T-helper 1 cell treated with Interleukin-12 subunit alpha and Interleukin-12 subunit beta and Interleukin-4 antibody, amounts not matched to agents 30 μg/mL and 1 μg/mL, for 36 hours (primary cell): ENCODE measurements around the gene AP4M1.
A peak's percentile ranks its signal among the peaks of the same experiment; 100 is the strongest.

Source experiments
- H3K27ac Mint-ChIP-seq: one replicate; pipeline ENCODE4 v1.8.0; 2021; ENCODE audit warnings: mild to moderate bottlenecking, mixed read lengths
- H3K27me3 Mint-ChIP-seq: one replicate; pipeline ENCODE4 v1.8.0; 2021; ENCODE audit warnings: low read depth, mixed read lengths
- H3K36me3 Mint-ChIP-seq: one replicate; pipeline ENCODE4 v1.8.0; 2021; ENCODE audit warnings: low read depth, mixed read lengths
- H3K4me1 Mint-ChIP-seq: one replicate; pipeline ENCODE4 v1.8.0; 2021; ENCODE audit warnings: low read depth, mixed read lengths
- H3K4me3 Mint-ChIP-seq: one replicate; pipeline ENCODE4 v1.8.0; 2021; ENCODE audit warnings: mild to moderate bottlenecking, moderate library complexity, mixed read lengths
- H3K9me3 Mint-ChIP-seq: one replicate; pipeline ENCODE4 v1.8.0; 2021; ENCODE audit warnings: mixed read lengths

AP4M1 gene

GRCh38 chr7:100101016-100101862, at the start of gene AP4M1, which contains the start of gene MCM7:
AP4M1 (plus strand) TSS chr7:100101643; CDS start chr7:100101715, 72 bp downstream.
MCM7 (minus strand) TSS chr7:100101397; CDS start chr7:100101294, 103 bp downstream.
- peaks cover 39% of the 10 kb centered on the region for H3K36me3 Mint-ChIP-seq
- peak within 1 kb of the TSS; percentile 90 for H3K27ac Mint-ChIP-seq
- no peaks in the 10 kb centered on the region for H3K9me3 Mint-ChIP-seq
- peaks cover 35% of the 10 kb centered on the region for H3K4me1 Mint-ChIP-seq
- H3K4me3 Mint-ChIP-seq: peak within 1 kb of the TSS; percentile 91
- H3K27me3 Mint-ChIP-seq: no peaks in the 10 kb centered on the region

GRCh38 chr7:100053215-100053614, 48.2 kb upstream of the AP4M1 start:
- no peaks in the 10 kb centered on the region for H3K27me3 Mint-ChIP-seq
- H3K4me1 Mint-ChIP-seq: peaks cover 12% of the 10 kb centered on the region
- no peak overlapping the region for H3K4me3 Mint-ChIP-seq
- H3K27ac Mint-ChIP-seq: no peak overlapping the region
- H3K36me3 Mint-ChIP-seq: peaks cover 2% of the 10 kb centered on the region
- H3K9me3 Mint-ChIP-seq: no peaks in the 10 kb centered on the region

GRCh38 chr7:100057006-100057405, 44.4 kb upstream of the AP4M1 start:
- Mint-ChIP-seq H3K27ac (no peak overlapping the region), H3K36me3 (peaks cover 17% of the 10 kb centered on the region), H3K27me3 (no peaks in the 10 kb centered on the region), H3K9me3 (no peaks in the 10 kb centered on the region), H3K4me1 (peaks cover 4% of the 10 kb centered on the region), H3K4me3 (no peak overlapping the region)

DNA sequence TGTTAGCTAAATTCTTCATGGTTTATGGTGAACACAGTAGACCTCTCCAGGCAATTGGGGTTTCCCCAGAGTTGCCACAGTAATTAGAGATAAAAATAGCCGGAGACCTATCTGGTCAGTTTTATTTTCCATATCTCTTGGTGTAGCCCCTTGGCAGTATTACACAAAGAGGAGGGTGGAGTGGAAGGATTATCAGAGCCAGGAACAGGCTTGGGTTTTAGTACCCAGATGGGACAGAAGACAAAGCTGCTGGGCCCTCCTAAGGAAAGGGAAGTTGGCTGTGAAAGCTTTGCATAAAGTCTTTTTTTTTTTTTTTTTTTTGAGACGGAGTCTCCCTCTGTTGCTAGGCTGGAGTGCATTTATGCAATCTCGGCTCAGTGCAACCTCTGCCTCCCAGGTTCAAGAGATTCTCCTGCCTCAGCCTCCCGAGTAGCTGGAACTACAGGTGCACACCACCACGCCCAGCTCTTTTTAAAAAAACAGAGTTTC, 42.1 kb upstream of the AP4M1 start:
- Mint-ChIP-seq H3K27me3 (no peaks in the 10 kb centered on the region), H3K36me3 (peaks cover 28% of the 10 kb centered on the region), H3K4me3 (no peak overlapping the region), H3K9me3 (no peaks in the 10 kb centered on the region), H3K4me1 (peaks cover 2% of the 10 kb centered on the region), H3K27ac (no peak overlapping the region)

DNA sequence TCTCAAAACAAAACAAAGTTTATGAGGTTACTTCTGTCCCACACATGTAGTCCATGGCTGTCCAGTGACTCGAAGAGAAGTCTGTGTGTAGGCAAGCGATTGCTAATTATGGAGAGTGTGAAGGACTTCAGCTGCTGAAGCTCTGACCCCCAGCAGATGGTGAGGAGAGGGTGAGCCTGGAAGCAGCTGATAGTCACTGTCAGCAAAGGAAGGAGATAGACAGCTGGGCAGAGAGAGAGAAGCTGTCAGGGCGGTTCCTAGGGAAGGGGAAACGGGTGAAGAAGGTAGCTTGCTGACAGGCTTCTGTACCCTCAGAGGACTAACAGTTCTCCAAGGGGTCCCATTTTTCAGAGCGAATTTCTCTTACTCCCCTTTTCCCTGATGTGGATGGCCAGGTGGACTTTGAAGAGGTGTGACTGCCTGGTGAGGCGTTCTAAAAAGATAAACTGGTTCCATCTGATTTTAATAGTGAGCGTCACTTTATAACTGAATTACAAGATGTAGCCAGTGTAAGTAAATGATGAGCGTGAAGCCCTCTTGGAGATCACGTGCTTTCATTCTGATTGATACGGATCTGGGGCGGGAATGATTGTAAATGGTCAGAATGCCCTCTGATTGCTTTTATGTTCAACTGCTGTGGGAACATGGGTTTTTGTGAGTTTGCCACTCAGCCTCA, 39.8 kb upstream of the AP4M1 start:
- no peak overlapping the region for H3K4me3 Mint-ChIP-seq
- no peaks in the 10 kb centered on the region for H3K27me3 Mint-ChIP-seq
- H3K9me3 Mint-ChIP-seq: no peaks in the 10 kb centered on the region
- no peak overlapping the region for H3K27ac Mint-ChIP-seq
- H3K36me3 Mint-ChIP-seq: peaks cover 34% of the 10 kb centered on the region
- H3K4me1 Mint-ChIP-seq: peaks cover 2% of the 10 kb centered on the region

DNA sequence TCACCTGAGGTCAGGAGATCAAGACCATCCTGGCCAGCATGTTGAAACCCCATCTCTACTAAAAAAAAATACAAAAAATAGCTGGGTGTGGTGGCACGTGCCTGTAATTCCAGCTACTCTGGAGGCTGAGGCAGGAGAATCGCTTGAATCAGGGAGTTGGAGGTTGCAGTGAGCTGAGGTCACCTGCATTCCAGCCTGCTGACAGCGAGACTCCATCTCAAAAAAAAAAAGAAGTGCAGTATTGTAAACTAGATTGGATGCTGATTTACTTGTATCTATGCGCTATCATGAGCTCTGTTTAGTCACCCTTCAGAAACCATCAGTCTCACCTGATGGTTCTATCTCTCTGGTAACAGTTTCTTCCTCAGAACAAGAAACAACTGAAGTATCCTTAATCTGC, 38.1 kb upstream of the AP4M1 start:
- Mint-ChIP-seq H3K36me3 (peaks cover 41% of the 10 kb centered on the region), H3K4me3 (no peak overlapping the region), H3K9me3 (no peaks in the 10 kb centered on the region), H3K27me3 (no peaks in the 10 kb centered on the region), H3K27ac (no peak overlapping the region), H3K4me1 (peaks cover 2% of the 10 kb centered on the region)

- peaks cover 2% of the 10 kb centered on the region for H3K4me1 Mint-ChIP-seq
- H3K4me3 Mint-ChIP-seq: no peak overlapping the region
- H3K27me3 Mint-ChIP-seq: no peaks in the 10 kb centered on the region
- no peak overlapping the region for H3K27ac Mint-ChIP-seq
- no peaks in the 10 kb centered on the region for H3K9me3 Mint-ChIP-seq
- peaks cover 39% of the 10 kb centered on the region for H3K36me3 Mint-ChIP-seq
Observed at GRCh38 chr7:100064162-100064561, 37.3 kb upstream of the AP4M1 start.

- H3K27me3 Mint-ChIP-seq: no peaks in the 10 kb centered on the region
- peaks cover 48% of the 10 kb centered on the region for H3K36me3 Mint-ChIP-seq
- H3K27ac Mint-ChIP-seq: no peak overlapping the region
- no peak overlapping the region for H3K4me3 Mint-ChIP-seq
- H3K9me3 Mint-ChIP-seq: peaks cover under 1% of the 10 kb centered on the region
- H3K4me1 Mint-ChIP-seq: peaks cover 2% of the 10 kb centered on the region
Observed at GRCh38 chr7:100065452-100066186, 35.8 kb upstream of the AP4M1 start.

DNA sequence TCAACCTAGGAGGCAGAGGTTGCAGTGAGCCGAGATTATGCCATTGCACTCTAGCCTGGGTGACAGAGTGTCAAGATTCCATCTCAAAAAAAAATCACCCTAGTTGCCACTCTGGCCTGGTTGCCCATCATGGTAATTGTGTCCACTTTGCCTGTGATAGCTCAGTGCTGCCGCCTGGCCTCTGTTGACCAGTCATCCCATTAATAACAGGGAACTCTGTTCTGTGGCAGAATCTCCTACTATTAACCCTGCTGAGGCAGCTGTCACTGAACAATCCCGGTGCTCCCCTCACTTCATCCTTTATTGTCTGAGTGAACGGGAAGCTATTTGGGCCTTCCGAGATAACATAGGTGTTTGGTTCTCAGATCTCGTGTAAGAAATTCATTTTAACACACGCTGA, 34.5 kb upstream of the AP4M1 start:
- Mint-ChIP-seq H3K36me3 (peaks cover 54% of the 10 kb centered on the region), H3K27ac (no peak overlapping the region)

GRCh38 chr7:100069991-100070390, 31.5 kb upstream of the AP4M1 start:
- no peak overlapping the region for H3K4me3 Mint-ChIP-seq
- no peak overlapping the region for H3K27ac Mint-ChIP-seq
- H3K9me3 Mint-ChIP-seq: peaks cover 30% of the 10 kb centered on the region
- H3K36me3 Mint-ChIP-seq: peaks cover 65% of the 10 kb centered on the region
- H3K27me3 Mint-ChIP-seq: no peaks in the 10 kb centered on the region
- H3K4me1 Mint-ChIP-seq: no peaks in the 10 kb centered on the region

More for the DNA sequence above, 34.5 kb upstream of the AP4M1 start:
- Mint-ChIP-seq H3K4me3 (no peak overlapping the region), H3K27me3 (no peaks in the 10 kb centered on the region), H3K4me1 (no peaks in the 10 kb centered on the region), H3K9me3 (peaks cover 14% of the 10 kb centered on the region)

DNA sequence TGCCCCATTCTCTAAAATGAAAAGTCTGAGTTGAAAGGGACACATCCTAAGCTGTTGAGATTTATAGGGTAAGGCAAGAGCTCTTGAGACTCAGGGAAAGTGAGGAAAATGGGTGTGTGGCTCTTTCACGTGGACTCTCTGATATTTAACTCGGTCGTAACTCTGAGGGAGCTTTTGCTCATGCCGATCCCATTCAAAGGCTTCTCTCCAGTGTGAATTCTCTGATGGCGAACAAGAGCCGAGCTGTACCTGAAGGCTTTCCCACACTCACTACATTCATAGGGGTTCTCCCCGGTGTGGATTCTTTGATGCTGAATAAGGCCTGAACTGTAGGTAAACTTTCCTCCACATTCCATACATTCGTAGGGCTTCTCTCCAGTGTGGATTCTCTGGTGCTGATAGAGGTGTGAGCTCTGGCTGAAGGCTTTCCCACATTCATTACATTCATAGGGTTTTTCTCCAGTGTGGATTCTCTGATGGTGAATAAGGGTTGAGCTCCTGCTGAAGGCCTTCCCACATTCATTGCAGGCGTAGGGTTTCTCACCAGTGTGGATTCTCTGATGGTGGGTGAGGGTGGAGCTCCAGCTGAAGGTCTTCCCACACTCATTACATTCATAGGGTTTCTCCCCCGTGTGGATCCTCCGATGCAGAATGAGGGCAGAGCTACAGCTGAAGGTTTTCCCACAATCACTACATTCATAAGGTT, 30.3 kb upstream of the AP4M1 start:
- Mint-ChIP-seq H3K36me3 (peaks cover 75% of the 10 kb centered on the region), H3K4me1 (no peaks in the 10 kb centered on the region), H3K4me3 (no peak overlapping the region), H3K9me3 (peaks cover 30% of the 10 kb centered on the region), H3K27ac (no peak overlapping the region), H3K27me3 (no peaks in the 10 kb centered on the region)

GRCh38 chr7:100072462-100072861, 29.0 kb upstream of the AP4M1 start:
- peaks cover 77% of the 10 kb centered on the region for H3K36me3 Mint-ChIP-seq
- H3K27ac Mint-ChIP-seq: no peak overlapping the region
- no peaks in the 10 kb centered on the region for H3K27me3 Mint-ChIP-seq
- H3K4me1 Mint-ChIP-seq: no peaks in the 10 kb centered on the region
- peaks cover 30% of the 10 kb centered on the region for H3K9me3 Mint-ChIP-seq
- H3K4me3 Mint-ChIP-seq: no peak overlapping the region

GRCh38 chr7:100074841-100075240, 26.6 kb upstream of the AP4M1 start:
- H3K27me3 Mint-ChIP-seq: no peaks in the 10 kb centered on the region
- peaks cover 30% of the 10 kb centered on the region for H3K9me3 Mint-ChIP-seq
- no peak overlapping the region for H3K4me3 Mint-ChIP-seq
- peaks cover 71% of the 10 kb centered on the region for H3K36me3 Mint-ChIP-seq
- H3K27ac Mint-ChIP-seq: no peak overlapping the region
- H3K4me1 Mint-ChIP-seq: peaks cover 3% of the 10 kb centered on the region

DNA sequence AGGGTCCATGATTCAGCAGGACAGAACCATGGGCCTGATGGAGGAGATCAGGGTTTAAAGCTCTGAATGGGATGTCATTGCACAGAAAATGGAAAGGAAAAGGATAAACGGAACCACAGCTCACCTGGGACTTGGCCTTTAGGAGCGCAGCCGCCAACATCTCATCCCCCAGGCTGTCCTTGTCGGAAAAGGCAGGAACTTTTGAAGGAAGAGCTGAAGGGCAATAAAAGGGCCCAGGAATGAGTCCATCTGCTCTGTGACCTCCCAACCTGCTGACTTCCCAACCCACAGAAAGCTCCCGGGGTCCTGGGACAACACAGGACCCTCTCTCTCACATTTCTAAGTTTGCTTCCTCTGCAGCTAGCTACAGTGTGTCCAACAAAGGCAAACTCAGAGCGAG, 26.0 kb upstream of the AP4M1 start:
- Mint-ChIP-seq H3K36me3 (peaks cover 68% of the 10 kb centered on the region), H3K4me1 (peaks cover 6% of the 10 kb centered on the region), H3K27me3 (no peaks in the 10 kb centered on the region), H3K4me3 (no peak overlapping the region), H3K27ac (no peak overlapping the region), H3K9me3 (peaks cover 30% of the 10 kb centered on the region)
